Right renal pelvis (tissue), 4 donors: ENCODE results near the gene HPCAL1. TPM values are rescaled to one million over a fixed set of nuclear protein-coding genes. Genes with fewer than 3 reads are reported as not detected.
"Not testable (repeated sequence)": the region's sequence is repeated elsewhere in the genome, so short reads cannot be mapped to it uniquely, and the experiment has no call there.

Experiments used
- DNase-seq, 4 donors: peaks; one replicate each; pipeline ENCODE4 v3.0.0-alpha.2; 2013; ENCODE audit warnings: low read depth in 4 of 4, low spot score in 3 of 4, missing footprints in 1 of 4
- polyA plus RNA-seq, 4 donors: library from polyadenylated mRNA; unstranded; fragments of 120-200 nt; gene quantifications; one replicate each; pipeline ENCODE4 v1.2.1, GENCODE V29; 2013; ENCODE audit not compliant: insufficient read length in 4 of 4

The HPCAL1 gene
- polyA plus RNA-seq, 4 donors: 23.9 to 36.8 (median 31.5) TPM

GRCh38 chr2:10432311-10433181, 129.8 kb downstream of the HPCAL1 start:
- no peak for DNase-seq

- no peak for DNase-seq
Observed at GRCh38 chr2:10433264-10433946, 130.7 kb downstream of the HPCAL1 start.

GRCh38 chr2:10433947-10434885, 131.5 kb downstream of the HPCAL1 start:
- DNase-seq: no peak

GRCh38 chr2:10434886-10435819, 132.4 kb downstream of the HPCAL1 start:
- DNase-seq: peak in 1 of 4 donors; percentile 76

- DNase-seq: no peak
Observed at GRCh38 chr2:10435820-10436204, 133.1 kb downstream of the HPCAL1 start.

- DNase-seq: no peak
Observed at GRCh38 chr2:10436583-10437110, 133.9 kb downstream of the HPCAL1 start.

GRCh38 chr2:10437806-10438205, 135.1 kb downstream of the HPCAL1 start:
- DNase-seq: no peak

- DNase-seq: no peak
Observed at GRCh38 chr2:10438688-10439087, 136.0 kb downstream of the HPCAL1 start.

- no peak for DNase-seq
Observed at GRCh38 chr2:10439185-10439879, 136.6 kb downstream of the HPCAL1 start.

- no peak for DNase-seq
Observed at GRCh38 chr2:10439971-10440370, 137.3 kb downstream of the HPCAL1 start.

GRCh38 chr2:10440736-10441135, 138.0 kb downstream of the HPCAL1 start:
- DNase-seq: no peak

GRCh38 chr2:10441948-10442347, 139.2 kb downstream of the HPCAL1 start:
- no peak for DNase-seq

GRCh38 chr2:10442469-10443126, 139.9 kb downstream of the HPCAL1 start:
- not testable (repeated sequence) for DNase-seq

- no peak for DNase-seq
Observed at GRCh38 chr2:10444463-10444862, 141.8 kb downstream of the HPCAL1 start.

- no peak for DNase-seq
Observed at GRCh38 chr2:10446631-10447030, 143.9 kb downstream of the HPCAL1 start.

GRCh38 chr2:10447300-10447894, 144.7 kb downstream of the HPCAL1 start:
- DNase-seq: no peak

GRCh38 chr2:10447895-10448575, 145.3 kb downstream of the HPCAL1 start, which contains the start of gene ODC1:
Gene ODC1 (minus strand): TSS chr2:10448327. CDS start chr2:10445032, 3,295 bp downstream.
- DNase-seq: peak in 3 of 4 donors; percentile 73 to 87 (median 83)
